Hypothalamus (tissue), 51 donors: ENCODE results near the gene CDKN3.
A peak's percentile ranks its signal among the peaks of the same experiment; 100 is the strongest.

Experiments used
- DNase-seq, 51 donors: peaks; one replicate each; lab custom pipeline; 2025; lab: John Stamatoyannopoulos, UW

The CDKN3 gene

DNA sequence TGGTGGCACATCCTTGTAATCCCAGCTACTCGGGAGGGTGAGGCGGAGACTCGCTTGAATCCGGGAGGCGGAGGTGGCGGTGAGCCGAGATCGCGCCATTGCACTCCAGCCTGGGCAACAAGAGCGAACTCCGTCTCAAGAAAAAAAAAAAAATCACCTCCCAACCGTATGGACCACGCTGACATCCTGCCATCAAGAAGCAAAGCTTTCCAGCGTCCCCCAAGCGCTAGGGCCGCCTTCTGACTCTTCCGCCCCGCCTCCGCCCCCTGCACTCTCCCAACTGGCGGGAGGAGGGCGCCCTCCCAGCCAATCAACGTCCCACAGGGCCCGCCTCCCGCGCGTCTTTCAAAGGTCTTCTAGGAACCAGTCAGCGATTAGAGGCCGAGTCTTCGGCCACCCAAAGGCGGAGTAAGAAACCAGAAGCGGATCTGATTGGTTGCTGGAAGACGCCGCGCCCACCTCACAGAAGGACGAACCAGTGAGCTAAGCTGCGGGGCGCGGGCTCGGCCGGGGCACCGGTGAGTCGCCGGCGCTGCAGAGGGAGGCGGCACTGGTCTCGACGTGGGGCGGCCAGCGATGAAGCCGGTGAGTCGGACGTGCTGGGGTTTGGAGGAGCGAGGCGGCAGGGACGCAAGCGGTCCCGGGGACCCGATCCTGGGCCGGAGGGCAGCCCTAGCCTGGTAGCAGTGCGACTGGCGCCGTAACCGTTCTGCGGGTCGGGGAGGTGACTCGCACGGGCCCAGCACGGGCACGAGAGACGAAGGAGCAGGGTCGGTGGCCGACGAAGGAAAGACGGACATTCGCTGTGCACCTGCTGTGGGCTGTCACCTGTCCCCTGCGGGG is at the start of gene CDKN3:
TSS of gene CDKN3 (plus strand) at position 515 of the 843 bp plus-strand sequence. CDS start at position 577, 62 bp downstream.
- DNase-seq, result peak; percentile 35 to 98 (median 92)

GRCh38 chr14:54347044-54347443 is 49.8 kb upstream of the CDKN3 start:
- no peak for DNase-seq

- DNase-seq, result peak in 4 of 51 donors; percentile 16 to 65 (median 26)
Observed at GRCh38 chr14:54348001-54348611, 48.7 kb upstream of the CDKN3 start.

- DNase-seq, result peak in 1 of 51 donors; percentile 37
Observed at GRCh38 chr14:54348923-54349620, 47.7 kb upstream of the CDKN3 start.

GRCh38 chr14:54349713-54350112 is 47.1 kb upstream of the CDKN3 start:
- DNase-seq, result no peak

- DNase-seq, result no peak
Observed at GRCh38 chr14:54350203-54350602, 46.6 kb upstream of the CDKN3 start.

GRCh38 chr14:54353266-54353665 is 43.5 kb upstream of the CDKN3 start:
- DNase-seq, result no peak

- no peak for DNase-seq
Observed at GRCh38 chr14:54353694-54354093, 43.1 kb upstream of the CDKN3 start.

DNA sequence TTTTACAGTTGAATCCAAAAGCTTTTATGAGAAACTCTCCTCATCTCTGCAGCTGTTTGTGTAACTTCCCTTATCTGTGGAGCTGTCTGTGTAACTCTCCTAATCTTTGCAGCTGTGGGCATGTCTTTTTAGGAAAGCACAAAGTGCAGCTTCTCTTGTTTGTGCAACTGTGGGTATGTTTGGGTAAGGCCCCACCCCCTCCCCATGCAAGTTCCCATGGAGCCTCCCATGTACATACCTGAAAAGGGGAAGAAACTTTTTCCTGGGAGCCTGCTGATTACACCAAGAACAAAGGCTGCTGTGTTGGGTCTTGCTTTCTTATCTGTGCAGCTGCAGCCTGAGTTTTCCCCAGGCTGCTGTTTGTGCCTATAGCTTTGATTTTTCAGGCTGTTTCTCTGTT is 42.7 kb upstream of the CDKN3 start:
- no peak for DNase-seq

DNA sequence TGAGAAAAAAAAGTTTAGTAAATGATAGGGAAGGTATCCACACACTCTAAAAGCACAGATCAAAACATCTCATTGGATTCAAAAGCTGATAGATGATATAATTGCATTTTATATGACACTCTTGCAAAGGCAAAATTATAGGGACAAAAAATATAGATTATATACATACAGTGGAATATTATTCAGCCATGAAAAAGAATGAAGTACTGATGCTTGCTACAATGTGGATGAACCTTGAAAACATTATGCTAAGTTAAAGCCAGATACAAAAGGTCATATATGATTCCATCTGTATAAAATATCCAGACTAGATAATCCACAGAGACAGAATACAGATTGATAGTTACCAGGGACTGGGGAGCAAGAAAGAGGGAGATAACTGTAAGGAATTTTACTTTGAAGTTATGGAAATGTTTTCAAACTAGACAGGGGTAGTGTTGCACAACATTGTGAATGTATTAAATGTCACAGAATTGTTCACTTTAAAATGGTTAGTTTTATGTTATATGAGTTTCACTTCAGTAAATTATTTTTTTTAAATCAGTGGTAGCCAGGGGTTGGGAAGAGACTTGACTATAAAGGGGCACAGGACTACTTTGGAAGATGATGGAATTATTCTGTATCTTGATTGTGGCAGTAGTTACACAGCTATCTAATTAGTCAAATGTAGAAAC is 41.7 kb upstream of the CDKN3 start:
- DNase-seq, result no peak

- DNase-seq, result no peak
Observed at GRCh38 chr14:54355698-54356097, 41.1 kb upstream of the CDKN3 start.

DNA sequence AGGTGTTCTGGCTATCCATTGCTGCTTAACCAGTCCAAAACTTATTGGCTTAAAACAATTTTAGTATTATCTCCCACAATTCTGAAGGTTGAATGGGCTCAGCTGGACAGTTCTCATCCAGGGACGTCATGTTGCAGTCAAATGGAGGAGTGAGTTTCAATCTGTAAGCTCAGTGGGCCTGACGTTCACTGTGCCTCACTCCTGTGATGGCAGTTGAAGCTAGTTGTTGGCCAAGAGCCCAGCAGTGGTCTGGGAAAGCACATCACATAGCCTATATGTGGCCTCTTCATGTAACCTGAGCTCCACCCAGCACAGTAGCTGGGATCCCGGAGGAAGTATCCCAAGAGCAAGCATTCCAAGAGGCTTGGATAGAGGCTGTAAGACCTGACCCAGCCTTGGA is 40.6 kb upstream of the CDKN3 start:
- DNase-seq, result no peak

DNA sequence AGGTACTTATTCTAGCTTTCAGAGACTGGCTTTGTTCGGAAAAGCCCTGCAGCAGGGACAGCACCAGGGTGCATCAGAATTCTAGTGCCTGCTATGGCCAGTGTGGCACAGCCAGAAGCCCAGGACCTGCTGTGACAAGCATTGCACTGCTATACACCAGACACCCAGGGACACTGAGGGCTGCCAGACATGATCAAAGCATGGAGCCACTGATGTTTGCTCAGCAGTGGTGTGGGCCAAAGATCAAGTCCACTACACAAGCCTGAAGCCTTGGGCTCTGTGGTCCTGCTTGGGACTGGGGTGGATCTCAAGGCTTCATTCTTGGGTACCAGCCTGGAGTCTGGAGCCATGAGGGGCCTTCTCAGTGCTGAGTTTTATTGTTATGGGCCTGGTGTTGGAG is 36.1 kb upstream of the CDKN3 start:
- DNase-seq, result no peak

DNA sequence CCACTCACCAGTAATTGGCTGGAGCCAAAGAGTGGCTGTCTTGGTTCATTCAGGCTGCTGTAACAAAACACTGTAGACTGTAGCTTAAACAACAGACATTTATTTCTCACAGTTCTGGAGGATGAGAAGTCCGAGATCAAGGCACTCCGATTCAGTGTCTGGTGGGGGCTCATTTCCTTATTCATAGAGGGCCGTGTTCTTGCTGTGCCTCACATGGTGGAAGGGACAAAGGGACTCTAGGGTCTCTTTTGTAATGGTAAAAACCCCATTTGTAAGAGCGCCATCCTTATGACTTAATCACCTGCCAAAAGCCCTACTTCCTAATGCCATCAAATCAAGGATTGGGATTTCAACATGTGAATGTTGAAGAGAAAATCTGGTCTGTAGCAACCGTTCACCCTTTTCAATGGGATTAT is 34.7 kb upstream of the CDKN3 start:
- no peak for DNase-seq

DNA sequence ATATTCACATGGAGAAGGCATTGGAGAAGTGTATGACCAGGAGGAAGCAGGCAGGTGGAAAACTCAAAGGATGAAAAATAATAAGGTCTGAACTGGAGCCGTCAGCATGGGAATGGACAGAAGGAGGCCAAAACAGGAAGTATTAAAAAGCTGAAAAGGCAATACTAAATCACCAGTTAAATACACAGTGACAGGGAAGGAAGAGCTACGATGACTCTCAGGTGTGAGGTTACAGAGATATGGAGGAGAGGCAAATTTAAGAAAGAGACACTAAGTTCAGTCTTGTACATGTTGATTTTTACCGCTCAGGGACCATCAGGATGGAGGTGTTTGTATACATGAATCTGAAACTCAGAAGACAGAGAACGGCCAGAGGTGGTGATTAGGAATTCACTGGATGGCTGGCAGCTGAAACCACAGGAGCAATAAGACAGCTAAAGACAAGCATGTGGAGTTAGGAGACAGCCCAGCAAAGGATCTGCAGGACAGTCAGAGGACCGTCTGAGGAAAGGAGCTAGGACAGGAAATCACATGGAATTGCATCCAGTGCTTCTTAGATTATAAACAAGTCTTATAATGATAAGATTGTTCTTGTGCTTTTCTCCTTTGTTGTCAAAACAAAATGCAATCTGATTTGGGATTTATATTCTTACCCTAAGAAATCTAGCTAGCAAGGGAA is 33.9 kb upstream of the CDKN3 start:
- DNase-seq, result no peak

- no peak for DNase-seq
Observed at GRCh38 chr14:54364555-54365415, 32.0 kb upstream of the CDKN3 start.

DNA sequence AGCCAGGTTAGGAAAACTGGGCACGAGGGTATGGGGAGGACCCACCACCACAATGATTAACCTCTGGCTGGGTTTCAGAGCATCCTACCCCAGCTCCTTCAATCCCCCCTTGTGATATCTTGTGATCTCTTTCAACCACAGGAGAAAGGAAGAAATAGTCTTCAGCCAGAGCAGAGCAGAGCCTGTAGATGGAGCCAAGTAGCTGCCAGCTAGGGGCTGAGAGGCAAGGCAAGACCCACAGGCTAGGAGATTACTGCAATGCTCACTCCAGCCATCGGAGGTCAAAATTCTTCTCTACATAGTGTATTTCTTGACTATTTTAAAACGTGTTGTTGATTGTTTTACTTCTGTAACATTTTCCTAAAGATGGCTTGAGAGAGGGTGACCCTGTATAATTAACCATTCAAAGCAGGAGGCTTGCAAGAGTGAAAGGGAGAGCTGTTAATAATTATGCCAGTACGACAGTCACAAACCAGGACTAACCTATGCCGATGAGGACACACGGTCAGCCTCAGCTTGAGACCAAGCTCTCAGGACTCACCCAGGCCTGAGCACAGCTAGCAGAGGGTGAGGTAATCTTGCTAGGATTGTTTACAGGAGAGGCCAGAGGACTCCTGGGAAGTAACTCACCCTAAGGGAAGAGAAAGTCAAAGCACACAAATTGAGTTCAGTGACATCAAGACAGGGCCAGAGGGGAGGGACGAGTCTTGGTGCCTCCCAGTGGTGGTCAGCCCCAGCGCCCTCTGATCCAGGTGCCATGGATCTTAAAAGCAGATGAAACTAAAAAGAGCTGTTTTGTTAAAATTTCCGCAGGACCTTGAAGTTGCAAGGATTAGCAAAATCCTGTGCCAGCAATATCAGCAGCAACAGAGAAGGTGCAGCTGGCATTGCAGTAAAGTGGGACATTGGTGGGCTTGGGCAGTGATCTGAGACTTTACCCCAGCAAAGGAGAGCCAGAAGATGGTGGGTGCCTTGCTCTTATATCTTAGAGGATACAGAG is 29.8 kb upstream of the CDKN3 start:
- DNase-seq, result peak in 26 of 51 donors; percentile 6 to 67 (median 42)

- no peak for DNase-seq
Observed at GRCh38 chr14:54368291-54368690, 28.5 kb upstream of the CDKN3 start.
